Naive B cell (primary cell): Measurements from ENCODE around the gene CYB561A3. TPM values are rescaled to one million over a fixed set of nuclear protein-coding genes. Genes with fewer than 3 reads are reported as not detected.
A peak's percentile ranks its signal among the peaks of the same experiment; 100 is the strongest.

Experiments used
- ATAC-seq, 2 donors: fragments of 150-1000 bp; cut with Tn5 transposase; 2 replicates each; pipeline ENCODE4 v1.10.0; 2021; ENCODE audit warnings: low read depth in 2 of 2, mild to moderate bottlenecking in 2 of 2, moderate library complexity in 2 of 2
- DNase-seq: peaks from one replicate; pipeline ENCODE4 v3.0.0; 2022
- H3K27ac Mint-ChIP-seq, 6 donors: one replicate each; pipeline ENCODE4 v1.8.0; 2020 to 2022; ENCODE audit warnings: mild to moderate bottlenecking in 6 of 6, mixed read lengths in 6 of 6, moderate library complexity in 5 of 6, inconsistent platforms in 2 of 6
- H3K27me3 Mint-ChIP-seq, 3 donors: one replicate each; pipeline ENCODE4 v1.8.0; 2021 to 2022; ENCODE audit warnings: mixed read lengths in 3 of 3, mild to moderate bottlenecking in 1 of 3
- H3K36me3 Mint-ChIP-seq, 2 donors: one replicate each; pipeline ENCODE4 v1.8.0; 2020 to 2022; ENCODE audit warnings: mixed read lengths in 2 of 2, inconsistent platforms in 1 of 2, mild to moderate bottlenecking in 1 of 2
- H3K4me1 Mint-ChIP-seq, 3 donors: one replicate each; pipeline ENCODE4 v1.8.0; 2020 to 2022; ENCODE audit warnings: mixed read lengths in 3 of 3, inconsistent platforms in 1 of 3, mild to moderate bottlenecking in 1 of 3, moderate library complexity in 1 of 3
- H3K4me3 Mint-ChIP-seq, 8 donors: one replicate each; pipeline ENCODE4 v1.8.0; 2020 to 2022; ENCODE audit warnings: mild to moderate bottlenecking in 8 of 8, mixed read lengths in 8 of 8, moderate library complexity in 8 of 8, inconsistent platforms in 2 of 8
- H3K9me3 Mint-ChIP-seq, 7 donors: one replicate each; pipeline ENCODE4 v1.8.0; 2020 to 2022; ENCODE audit warnings: mixed read lengths in 7 of 7, mild to moderate bottlenecking in 5 of 7, inconsistent platforms in 2 of 7, moderate library complexity in 1 of 7
- polyA plus RNA-seq, 6 donors: library from polyadenylated mRNA; unstranded; fragments of 300-500 nt; fragmentation: Illumina TruSeq; gene quantifications; one replicate each; pipeline ENCODE4 v1.2.3, GENCODE V29; 2021; ENCODE audit warnings: low read depth in 6 of 6

The CYB561A3 gene
- polyA plus RNA-seq, 6 donors from 2014 or later = 1,105 to 1,945 (median 1,251) TPM

DNA sequence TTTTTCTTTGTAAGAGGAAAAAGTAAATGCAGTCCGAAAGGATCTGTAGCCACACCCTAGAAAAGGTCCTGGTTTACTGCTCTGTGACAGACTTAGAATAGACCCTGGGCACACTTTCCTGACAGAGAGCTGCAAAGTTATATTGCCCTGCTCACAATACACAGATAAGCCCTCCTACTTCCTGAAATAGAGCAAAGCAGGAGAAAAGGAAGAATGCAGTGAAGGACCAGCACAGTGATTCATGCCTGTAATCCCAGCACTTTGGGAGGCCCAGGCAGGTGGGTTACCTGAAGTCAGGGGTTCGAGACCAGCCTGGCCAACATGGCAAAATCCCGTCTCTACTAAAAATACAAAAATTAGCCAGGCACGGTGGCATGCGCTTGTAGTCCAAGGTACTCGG, 2.2 kb downstream of the CYB561A3 start:
- ATAC-seq (no peak), DNase-seq (no peak)
- peaks cover 45 to 85% (median 68%) of the 10 kb centered on the region in 3 donors for H3K4me1 Mint-ChIP-seq
- H3K9me3 Mint-ChIP-seq = no peaks in the 10 kb centered on the region
- peak overlapping the region; percentile 91 to 100 (median 96) for H3K4me3 Mint-ChIP-seq
- H3K27ac Mint-ChIP-seq = peak overlapping the region; percentile 95 to 99 (median 97)
- H3K36me3 Mint-ChIP-seq = peaks cover 0 to 5% of the 10 kb centered on the region in 2 donors
- no peaks in the 10 kb centered on the region for H3K27me3 Mint-ChIP-seq

DNA sequence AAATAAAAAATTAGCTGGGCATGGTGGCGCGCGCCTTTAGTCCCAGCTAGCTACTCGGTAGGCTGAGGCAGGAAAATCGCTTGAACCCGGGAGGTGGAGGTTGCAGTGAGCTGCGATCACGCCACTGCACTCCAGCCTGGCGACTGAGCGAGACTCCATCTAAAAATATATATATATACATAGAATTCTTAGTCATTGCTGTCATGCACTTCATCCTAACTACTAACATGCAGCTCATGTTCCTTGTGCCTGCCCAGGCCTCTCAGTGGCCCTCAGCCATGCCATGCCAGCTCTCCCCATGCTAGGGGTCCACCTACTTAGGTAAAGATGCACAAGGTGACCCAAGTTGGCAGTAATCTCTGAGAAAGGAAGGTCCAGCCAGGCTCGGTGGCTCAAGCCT, 3.1 kb downstream of the CYB561A3 start:
- DNase-seq (no peak), ATAC-seq (no peak)
- Mint-ChIP-seq H3K27ac (peak overlapping the region in 5 of 6 donors; percentile 49 to 99 (median 97)), H3K4me3 (peak overlapping the region; percentile 68 to 100 (median 96)), H3K4me1 (peaks cover 50 to 89% (median 73%) of the 10 kb centered on the region in 3 donors), H3K36me3 (peaks cover 4 to 5% of the 10 kb centered on the region in 2 donors), H3K27me3 (no peaks in the 10 kb centered on the region), H3K9me3 (no peaks in the 10 kb centered on the region)

- Mint-ChIP-seq H3K27me3 (no peaks in the 10 kb centered on the region), H3K27ac (peak overlapping the region; percentile 96 to 99 (median 98)), H3K9me3 (no peaks in the 10 kb centered on the region), H3K4me3 (peak overlapping the region; percentile 84 to 100 (median 96)), H3K4me1 (peaks cover 54 to 89% (median 73%) of the 10 kb centered on the region in 3 donors), H3K36me3 (peaks cover 5 to 11% of the 10 kb centered on the region in 2 donors)
- DNase-seq = no peak
- ATAC-seq = no peak
Measured at GRCh38 chr11:61357894-61358239, 3.8 kb downstream of the CYB561A3 start.

GRCh38 chr11:61357233-61357893, 4.3 kb downstream of the CYB561A3 start:
- Mint-ChIP-seq H3K4me3 (peak overlapping the region; percentile 84 to 100 (median 96)), H3K4me1 (peaks cover 53 to 89% (median 73%) of the 10 kb centered on the region in 3 donors), H3K9me3 (no peaks in the 10 kb centered on the region), H3K27me3 (no peaks in the 10 kb centered on the region), H3K27ac (peak overlapping the region; percentile 96 to 99 (median 98)), H3K36me3 (peaks cover 5 to 16% of the 10 kb centered on the region in 2 donors)
- peak; percentile 80 for ATAC-seq
- DNase-seq = peak; percentile 92

- peak overlapping the region; percentile 96 to 99 (median 98) for H3K27ac Mint-ChIP-seq
- peaks cover 5 to 16% of the 10 kb centered on the region in 2 donors for H3K36me3 Mint-ChIP-seq
- DNase-seq (peak; percentile 71), ATAC-seq (peak; percentile 29 to 36)
- H3K27me3 Mint-ChIP-seq = no peaks in the 10 kb centered on the region
- H3K4me1 Mint-ChIP-seq = peaks cover 49 to 88% (median 74%) of the 10 kb centered on the region in 3 donors
- no peaks in the 10 kb centered on the region for H3K9me3 Mint-ChIP-seq
- H3K4me3 Mint-ChIP-seq = peak overlapping the region; percentile 84 to 100 (median 96)
Measured at GRCh38 chr11:61356706-61357105, 5.0 kb downstream of the CYB561A3 start.

DNA sequence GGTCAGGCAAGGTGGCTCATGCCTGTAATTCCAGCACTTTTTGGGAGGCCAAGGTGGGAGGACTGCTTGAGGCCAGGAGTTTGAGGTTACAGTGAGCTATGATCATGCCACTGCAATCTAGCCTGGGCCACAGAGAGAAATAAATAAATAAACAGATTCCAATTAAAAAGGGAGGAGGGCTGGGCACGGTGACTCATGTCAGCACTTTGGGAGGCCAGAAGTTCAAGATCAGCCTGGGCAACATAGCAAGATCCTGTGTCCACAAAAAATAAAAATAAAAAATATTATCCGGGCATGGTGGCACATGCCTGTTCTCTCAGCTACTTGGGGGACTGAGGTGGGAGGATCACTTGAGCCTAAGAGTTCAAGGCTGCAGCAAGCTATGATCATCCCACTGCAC, 7.5 kb downstream of the CYB561A3 start:
- H3K27ac Mint-ChIP-seq = peak overlapping the region; percentile 96 to 98 (median 97)
- ATAC-seq = no peak
- H3K36me3 Mint-ChIP-seq = peaks cover 5 to 27% of the 10 kb centered on the region in 2 donors

DNA sequence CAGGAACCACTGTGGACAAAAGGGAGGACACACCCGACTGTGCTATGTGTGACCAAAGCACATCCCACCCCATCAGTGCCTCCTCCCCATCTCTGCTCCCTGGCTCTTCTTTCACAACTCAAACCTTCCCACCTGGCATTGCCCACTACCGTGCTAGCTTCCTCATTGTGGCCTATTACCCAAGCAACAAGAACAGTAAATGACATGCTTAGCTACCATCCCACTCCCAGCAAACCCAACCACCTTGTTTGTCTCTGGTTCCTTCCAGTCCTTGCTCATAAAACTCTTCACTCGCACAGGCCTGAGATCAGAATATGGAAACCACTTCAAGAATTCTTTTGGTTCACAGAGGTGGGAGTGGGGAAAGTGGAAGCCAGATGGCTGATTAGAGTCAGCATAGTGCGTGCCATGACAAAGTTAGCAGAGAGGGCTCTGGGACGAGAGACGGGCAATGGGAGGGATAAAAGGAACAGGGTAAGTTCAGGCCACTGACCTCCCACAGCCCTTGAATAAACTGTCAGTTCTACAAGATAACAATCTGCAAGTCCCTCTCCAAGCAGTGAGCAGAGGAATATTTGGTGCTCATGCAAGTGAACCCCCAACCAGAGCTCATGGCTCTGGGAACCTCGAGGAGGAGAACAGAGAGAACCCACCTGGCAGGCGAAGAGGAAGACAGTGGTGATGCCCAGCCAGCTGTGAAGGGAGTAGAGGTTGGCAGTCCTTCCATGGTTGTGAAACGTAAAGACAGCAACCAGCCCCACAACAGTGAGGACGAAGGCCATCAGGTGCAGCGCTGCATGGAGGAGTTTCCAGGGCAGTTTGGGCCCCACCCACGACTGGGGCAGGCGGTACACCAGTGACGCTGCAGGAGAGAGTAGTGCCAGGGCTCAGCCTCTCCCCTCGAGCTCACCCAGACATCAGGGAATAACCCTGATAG, 8.3 kb downstream of the CYB561A3 start:
- H3K36me3 Mint-ChIP-seq = peaks cover 5 to 27% of the 10 kb centered on the region in 2 donors
- peak overlapping the region; percentile 84 to 100 (median 96) for H3K4me3 Mint-ChIP-seq
- no peaks in the 10 kb centered on the region for H3K9me3 Mint-ChIP-seq
- H3K4me1 Mint-ChIP-seq = peaks cover 45 to 71% (median 69%) of the 10 kb centered on the region in 3 donors
- ATAC-seq (peak in 1 of 2 donors; percentile 3), DNase-seq (peak; percentile 39)
- peak overlapping the region; percentile 96 to 98 (median 97) for H3K27ac Mint-ChIP-seq
- no peaks in the 10 kb centered on the region for H3K27me3 Mint-ChIP-seq

More for the DNA sequence above, 7.5 kb downstream of the CYB561A3 start:
- Mint-ChIP-seq H3K9me3 (no peaks in the 10 kb centered on the region), H3K27me3 (no peaks in the 10 kb centered on the region), H3K4me3 (peak overlapping the region; percentile 84 to 100 (median 96)), H3K4me1 (peaks cover 49 to 76% (median 69%) of the 10 kb centered on the region in 3 donors)
- no peak for DNase-seq

DNA sequence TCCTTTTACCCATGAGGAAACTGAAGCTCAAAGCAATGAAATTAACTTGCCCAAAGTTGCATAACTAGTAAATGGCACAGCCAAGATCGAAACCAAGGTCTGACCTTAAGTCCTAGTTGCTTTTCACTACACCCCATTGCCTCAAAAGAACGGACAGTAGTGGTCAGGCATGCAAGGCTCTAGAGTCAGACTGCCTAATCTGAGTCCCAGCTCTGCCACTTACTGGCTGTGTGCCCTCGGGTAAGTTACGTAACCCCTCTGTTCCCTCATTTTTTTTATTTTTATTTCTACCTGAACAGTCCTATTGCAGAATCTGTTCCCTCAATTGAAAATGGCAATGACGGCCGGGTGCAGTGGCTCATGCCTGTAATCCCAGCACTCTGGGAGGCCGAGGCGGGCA, 9.6 kb downstream of the CYB561A3 start:
- Mint-ChIP-seq H3K27me3 (no peaks in the 10 kb centered on the region), H3K27ac (peak overlapping the region in 3 of 6 donors; percentile 51 to 93 (median 86)), H3K4me3 (peak overlapping the region in 3 of 8 donors; percentile 29 to 95 (median 84)), H3K4me1 (peaks cover 36 to 72% (median 70%) of the 10 kb centered on the region in 3 donors), H3K9me3 (no peaks in the 10 kb centered on the region), H3K36me3 (peaks cover 5 to 27% of the 10 kb centered on the region in 2 donors)
- DNase-seq = no peak
- no peak for ATAC-seq

DNA sequence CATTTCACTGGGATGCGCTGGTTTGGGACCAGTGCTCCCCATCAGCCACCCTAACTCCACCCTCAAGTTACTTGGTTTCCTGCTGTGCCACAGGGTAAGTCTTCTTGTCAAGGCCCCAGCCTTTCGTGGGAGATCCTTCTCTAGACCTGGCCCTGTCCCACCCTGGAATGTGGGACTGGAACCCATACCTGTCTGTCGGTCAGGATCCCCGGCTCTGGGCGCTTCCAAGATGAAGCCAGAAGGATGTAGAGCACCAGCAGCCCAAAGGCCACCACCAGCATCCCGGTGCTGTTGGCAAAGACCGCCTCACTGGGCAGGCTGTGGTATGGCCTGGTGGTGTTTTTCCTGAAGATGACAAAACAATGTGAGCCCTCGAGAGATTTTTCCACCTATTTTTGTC, 10.9 kb downstream of the CYB561A3 start:
- no peak for DNase-seq
- Mint-ChIP-seq H3K27me3 (no peaks in the 10 kb centered on the region), H3K4me3 (no peak overlapping the region)

DNA sequence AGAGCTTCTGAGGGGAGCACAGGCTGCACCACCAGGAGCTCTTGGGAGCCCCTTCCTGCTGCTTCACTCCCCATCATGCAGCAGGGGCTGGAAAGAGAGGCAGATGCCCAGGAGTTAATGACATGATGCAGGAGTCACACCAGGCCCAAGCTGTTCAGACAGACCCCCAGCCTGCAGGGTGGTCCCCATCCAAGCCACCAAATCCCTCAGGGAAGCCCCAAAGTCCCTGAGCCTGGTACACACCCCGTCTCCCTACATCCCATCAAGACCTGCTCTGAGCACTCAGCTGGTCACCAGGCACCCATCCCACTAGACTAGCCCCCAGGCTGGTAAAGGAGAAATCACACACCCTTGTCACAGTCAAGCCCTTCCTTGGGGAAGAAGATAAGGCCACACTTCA, 11.3 kb downstream of the CYB561A3 start:
- Mint-ChIP-seq H3K4me1 (peaks cover 33 to 74% (median 64%) of the 10 kb centered on the region in 3 donors), H3K36me3 (peaks cover 5 to 27% of the 10 kb centered on the region in 2 donors), H3K27me3 (no peaks in the 10 kb centered on the region), H3K4me3 (no peak overlapping the region), H3K9me3 (no peaks in the 10 kb centered on the region), H3K27ac (peak overlapping the region in 4 of 6 donors; percentile 69 to 86 (median 78))
- DNase-seq (no peak), ATAC-seq (no peak)

More for the DNA sequence above, 10.9 kb downstream of the CYB561A3 start:
- Mint-ChIP-seq H3K9me3 (no peaks in the 10 kb centered on the region), H3K4me1 (peaks cover 33 to 72% (median 64%) of the 10 kb centered on the region in 3 donors), H3K36me3 (peaks cover 5 to 27% of the 10 kb centered on the region in 2 donors), H3K27ac (peak overlapping the region in 3 of 6 donors; percentile 74 to 86 (median 82))
- ATAC-seq = no peak

GRCh38 chr11:61349916-61350315, 11.8 kb downstream of the CYB561A3 start:
- H3K4me3 Mint-ChIP-seq = peak overlapping the region in 4 of 8 donors; percentile 40 to 63 (median 58)
- peaks cover 5 to 27% of the 10 kb centered on the region in 2 donors for H3K36me3 Mint-ChIP-seq
- H3K4me1 Mint-ChIP-seq = peaks cover 29 to 74% (median 63%) of the 10 kb centered on the region in 3 donors
- H3K27me3 Mint-ChIP-seq = no peaks in the 10 kb centered on the region
- no peak for DNase-seq
- H3K27ac Mint-ChIP-seq = peak overlapping the region in 5 of 6 donors; percentile 70 to 94 (median 87)
- H3K9me3 Mint-ChIP-seq = no peaks in the 10 kb centered on the region
- no peak for ATAC-seq

GRCh38 chr11:61349189-61349751, 12.4 kb downstream of the CYB561A3 start:
- Mint-ChIP-seq H3K27me3 (no peaks in the 10 kb centered on the region), H3K27ac (peak overlapping the region in 3 of 6 donors; percentile 4 to 86 (median 43)), H3K36me3 (peaks cover 5 to 27% of the 10 kb centered on the region in 2 donors), H3K4me1 (peaks cover 28 to 80% (median 61%) of the 10 kb centered on the region in 3 donors), H3K9me3 (no peaks in the 10 kb centered on the region), H3K4me3 (no peak overlapping the region)
- DNase-seq (no peak), ATAC-seq (no peak)
